GM19468 (cell line): ENCODE data around the gene TXNRD3.

Source experiments
- ATAC-seq: cut with Tn5 transposase; IDR thresholded peaks from one replicate; pipeline ENCODE4 v1.9.1; 2021; ENCODE audit warnings: mild to moderate bottlenecking, moderate library complexity, moderate number of reproducible peaks; ENCODE audit not compliant: unreplicated experiment; ENCODE audit errors: extremely low read depth

Gene TXNRD3

GRCh38 chr3:126672741-126673140 is 17.8 kb upstream of the TXNRD3 start:
- no peak for ATAC-seq

DNA sequence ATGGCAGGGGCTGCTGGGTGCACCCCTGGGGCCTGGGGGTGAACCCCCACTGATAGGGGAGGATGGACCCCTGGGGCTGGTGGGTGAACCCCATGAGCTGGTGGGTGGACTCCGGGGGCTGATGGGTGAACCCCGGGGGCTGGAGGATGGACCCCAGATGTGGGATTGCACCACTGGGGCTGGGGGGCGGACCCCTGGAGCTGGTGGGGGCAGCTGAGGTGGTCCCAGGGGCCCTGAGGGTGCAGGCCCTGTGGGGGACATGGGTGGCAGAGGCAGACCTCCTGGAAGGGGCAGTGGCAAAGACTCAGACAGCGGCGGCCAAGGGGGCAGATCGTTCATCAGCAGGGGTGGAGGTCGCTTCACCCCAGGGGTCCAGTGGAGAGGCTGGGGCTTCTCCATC is 17.4 kb upstream of the TXNRD3 start:
- no peak for ATAC-seq

- no peak for ATAC-seq
Observed at GRCh38 chr3:126671521-126671920, 16.6 kb upstream of the TXNRD3 start.

GRCh38 chr3:126668450-126669401 is 13.8 kb upstream of the TXNRD3 start:
- ATAC-seq = no peak

DNA sequence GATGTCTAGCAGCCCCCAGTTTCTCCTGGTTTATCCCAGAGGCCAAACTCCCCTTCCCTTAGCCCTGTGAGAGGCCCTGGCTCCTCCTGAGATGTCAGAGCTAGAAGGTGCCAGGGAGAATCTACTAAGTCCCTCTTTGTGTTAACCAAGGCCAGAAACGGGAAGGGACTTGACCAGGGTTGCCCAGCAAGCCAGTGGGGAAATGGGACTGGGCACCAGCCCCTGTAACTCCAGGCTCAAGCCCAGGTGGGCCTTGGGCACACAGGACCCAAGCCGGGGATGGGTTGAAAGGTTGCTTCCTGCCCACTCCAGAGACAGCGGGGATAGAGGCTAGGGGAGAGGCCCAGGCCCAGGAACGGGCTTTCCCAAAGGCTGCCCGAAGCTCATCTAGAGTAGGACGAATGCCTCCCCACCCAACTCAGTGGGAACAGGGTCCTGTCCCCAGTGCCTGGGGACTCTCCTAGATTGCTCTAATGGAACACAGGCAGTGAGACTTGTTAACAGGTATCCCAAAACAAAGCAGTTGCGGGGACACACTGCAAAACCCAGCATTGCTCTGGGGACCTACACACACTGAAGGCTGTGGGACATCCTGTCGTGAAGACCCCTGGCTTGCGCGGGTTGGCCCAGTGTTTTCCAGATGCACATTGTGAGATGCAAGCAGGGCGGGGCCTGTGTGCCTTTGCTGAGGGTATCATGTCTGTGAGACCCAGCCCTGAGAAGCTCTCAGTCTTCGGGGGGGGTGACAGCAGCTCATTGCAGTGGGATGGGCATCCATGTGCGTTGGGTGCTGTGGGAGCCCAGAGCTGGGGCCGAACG is 12.9 kb upstream of the TXNRD3 start:
- ATAC-seq = no peak

- no peak for ATAC-seq
Observed at GRCh38 chr3:126666658-126667528, 12.0 kb upstream of the TXNRD3 start.

DNA sequence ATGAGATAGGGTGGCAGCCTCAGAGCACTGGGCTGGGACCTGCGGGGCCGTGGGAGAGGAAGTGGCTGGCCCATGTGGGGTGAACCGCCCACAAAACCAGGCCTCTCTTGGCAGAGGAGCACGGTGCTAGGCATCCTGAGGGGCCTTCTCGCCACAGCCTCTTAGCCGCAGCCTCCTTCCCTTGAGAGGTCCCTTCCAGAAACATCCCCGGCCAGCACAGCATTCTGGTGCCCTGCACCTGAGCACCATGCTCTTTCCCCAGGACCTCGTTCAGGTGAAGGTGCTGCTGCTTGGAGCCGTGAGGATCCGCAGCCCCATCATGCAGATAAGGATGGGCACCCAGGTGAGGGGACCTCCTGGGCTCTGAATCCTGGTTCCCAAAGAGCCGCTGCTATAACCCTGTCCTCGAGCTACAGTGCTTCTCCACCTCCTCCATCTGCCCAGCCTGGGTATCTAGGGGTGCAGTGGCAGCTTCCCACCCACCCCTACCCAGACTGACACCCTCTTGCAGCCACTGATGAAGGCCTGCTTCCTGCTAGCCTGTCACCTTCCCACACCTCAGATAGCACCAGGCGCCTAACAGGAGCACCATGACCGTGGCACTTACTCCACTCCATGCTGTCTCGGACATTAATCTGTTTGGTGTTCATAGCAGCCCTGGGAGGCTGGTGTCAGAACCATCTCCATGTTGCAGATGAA is 11.2 kb upstream of the TXNRD3 start:
- no peak for ATAC-seq

DNA sequence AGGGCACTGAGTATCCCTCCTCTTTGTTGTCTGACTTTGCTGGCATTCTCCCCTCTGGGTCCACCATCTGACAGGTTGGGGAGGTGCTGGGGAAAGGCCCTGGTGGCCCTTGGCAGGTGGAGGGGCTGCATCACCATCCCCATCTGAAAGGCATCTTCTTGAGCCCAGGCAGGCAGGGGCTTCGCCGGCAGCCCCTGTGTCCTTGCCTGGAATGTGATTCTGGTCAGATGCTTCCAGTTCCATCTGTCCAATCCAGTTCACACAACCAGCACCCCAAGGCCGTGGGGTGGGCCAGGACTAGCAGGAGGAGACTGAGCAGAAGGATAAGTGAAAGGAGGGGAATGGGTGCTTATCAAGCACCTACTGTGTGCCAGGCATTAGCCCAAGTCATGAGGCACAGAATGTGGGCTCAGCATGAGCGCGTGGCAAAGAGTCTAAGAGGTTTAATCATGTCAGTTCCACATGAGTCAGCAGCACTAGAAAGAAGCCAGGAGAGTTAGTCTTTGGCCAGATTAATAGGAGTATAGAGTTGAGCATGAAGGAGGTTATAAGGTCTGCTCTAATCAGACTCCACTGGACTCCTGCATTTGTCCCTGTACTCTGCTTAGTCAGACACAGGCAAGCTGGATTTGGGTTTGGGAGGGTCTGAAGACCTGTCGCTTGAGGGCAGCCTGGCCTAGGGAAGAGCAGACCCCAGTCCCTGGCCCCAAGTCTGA is 10.5 kb upstream of the TXNRD3 start:
- no peak for ATAC-seq

GRCh38 chr3:126664591-126665214 is 9.8 kb upstream of the TXNRD3 start:
- no peak for ATAC-seq

DNA sequence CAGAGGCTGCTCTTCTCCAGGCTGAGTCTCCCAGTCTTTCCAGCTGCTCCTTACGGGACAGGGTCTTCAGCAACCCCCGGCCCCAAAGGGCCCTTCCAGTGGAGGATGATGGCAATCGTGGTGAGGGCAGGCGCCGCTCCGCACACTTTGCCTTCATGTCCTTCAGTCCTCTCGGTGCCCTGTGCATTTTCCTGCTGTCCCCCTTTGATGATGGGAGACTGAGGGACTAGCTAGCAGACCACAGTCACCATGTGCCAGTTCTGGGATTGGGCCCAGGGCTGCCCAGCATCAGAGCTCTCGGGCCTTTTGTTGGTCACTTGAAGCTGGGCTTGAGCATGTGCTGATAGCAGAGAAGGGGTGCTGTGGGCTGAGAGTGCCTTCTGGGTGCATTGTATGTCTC is 8.8 kb upstream of the TXNRD3 start:
- no peak for ATAC-seq

DNA sequence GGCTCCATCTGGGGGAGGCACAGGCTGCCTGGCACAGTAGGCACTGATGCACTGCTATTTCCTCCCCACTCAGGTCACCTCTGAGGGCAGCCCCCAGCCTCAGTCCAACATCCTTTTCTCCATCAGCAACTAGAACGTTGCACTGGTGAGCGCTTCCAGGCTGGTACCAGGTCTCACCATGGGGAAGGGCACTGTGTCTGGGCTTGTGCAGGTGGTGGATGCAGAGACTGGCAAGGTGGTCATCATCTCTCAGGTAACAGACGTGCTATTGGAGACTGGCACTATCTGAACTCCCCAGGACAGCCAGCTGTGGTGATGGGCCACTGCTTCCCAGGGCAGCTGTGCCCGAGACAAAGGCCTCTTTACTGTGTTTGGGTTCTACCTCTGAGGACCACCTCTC is 8.3 kb upstream of the TXNRD3 start:
- ATAC-seq = no peak

- no peak for ATAC-seq
Observed at GRCh38 chr3:126661532-126662364, 6.8 kb upstream of the TXNRD3 start.

DNA sequence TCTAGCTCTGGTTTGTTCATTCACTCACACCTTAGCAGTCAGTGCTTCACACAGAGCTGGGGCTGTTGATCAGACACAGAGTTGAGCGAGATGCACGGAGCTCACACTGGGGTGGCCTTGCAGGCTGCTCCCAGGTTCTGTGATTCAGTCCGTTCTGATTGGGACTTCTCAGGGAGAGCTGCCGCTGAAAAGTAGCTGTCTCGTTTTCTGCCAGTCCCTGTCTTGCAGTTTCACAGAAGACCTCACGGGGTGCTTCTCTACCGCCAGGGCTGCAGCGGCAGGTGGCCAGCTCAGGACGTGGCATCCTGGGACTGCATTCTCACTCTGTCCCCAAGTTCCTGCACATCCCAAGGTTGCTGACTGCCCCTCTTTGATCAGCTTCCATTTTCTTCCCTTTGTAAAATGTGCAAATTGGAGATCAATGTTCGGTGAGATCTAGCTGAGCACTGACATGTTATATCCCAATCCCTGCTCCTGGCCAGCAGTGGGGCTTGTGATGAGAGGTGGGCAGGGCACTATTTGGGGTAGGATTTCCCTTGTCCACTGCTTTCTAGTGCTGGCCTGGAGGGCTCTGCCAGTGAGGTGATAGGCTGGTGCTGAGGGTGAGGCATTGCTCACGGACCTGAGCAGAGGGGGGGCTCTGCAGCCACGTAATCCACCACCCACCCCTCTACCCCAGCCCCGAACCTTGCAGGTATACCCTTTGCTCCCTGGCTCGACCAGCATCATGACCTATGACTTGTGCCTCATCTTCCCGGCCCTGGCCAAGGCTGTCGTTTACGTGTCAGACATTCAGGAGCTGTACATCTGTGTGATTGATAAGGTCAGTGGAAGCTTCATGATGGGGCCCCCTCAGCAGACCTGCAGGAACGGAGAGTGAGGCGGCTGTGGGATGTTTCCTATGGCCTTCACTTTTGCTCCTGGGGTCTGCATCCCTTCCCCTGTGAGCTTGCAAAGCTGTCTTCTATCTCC is 5.3 kb upstream of the TXNRD3 start:
- ATAC-seq = no peak

- ATAC-seq = no peak
Observed at GRCh38 chr3:126658584-126658983, 3.7 kb upstream of the TXNRD3 start.

DNA sequence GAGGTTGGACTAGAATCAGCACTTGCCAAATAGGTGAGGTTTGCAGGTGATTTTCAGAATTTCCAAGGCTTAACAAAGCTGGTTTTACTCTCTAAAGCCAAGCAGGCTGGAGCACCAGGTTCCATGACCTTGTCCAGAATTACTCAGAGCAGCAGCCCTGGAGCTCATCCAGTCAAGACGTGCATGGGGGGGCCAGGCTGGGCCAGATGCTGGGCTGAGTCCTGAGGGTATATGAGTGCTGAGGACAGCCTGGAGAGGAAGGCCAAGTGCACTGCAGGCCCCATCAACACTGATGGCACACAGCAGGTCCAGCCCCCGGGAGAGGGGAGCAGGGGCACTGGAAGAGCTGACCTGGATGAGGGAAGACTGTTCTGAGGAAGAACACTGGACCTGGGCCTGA is 3.0 kb upstream of the TXNRD3 start:
- no peak for ATAC-seq

- ATAC-seq = no peak
Observed at GRCh38 chr3:126656371-126657134, 1.6 kb upstream of the TXNRD3 start.
